HG02970 (cell line): ENCODE data around the gene FAM161A.
"Not testable (repeated sequence)": the region's sequence is repeated elsewhere in the genome, so short reads cannot be mapped to it uniquely, and the experiment has no call there.

Source experiments
- ATAC-seq: cut with Tn5 transposase; IDR thresholded peaks from one replicate; pipeline ENCODE4 v1.9.1; 2021; ENCODE audit warnings: mild to moderate bottlenecking, moderate library complexity, moderate number of reproducible peaks; ENCODE audit not compliant: unreplicated experiment, low FRiP score

FAM161A gene

DNA sequence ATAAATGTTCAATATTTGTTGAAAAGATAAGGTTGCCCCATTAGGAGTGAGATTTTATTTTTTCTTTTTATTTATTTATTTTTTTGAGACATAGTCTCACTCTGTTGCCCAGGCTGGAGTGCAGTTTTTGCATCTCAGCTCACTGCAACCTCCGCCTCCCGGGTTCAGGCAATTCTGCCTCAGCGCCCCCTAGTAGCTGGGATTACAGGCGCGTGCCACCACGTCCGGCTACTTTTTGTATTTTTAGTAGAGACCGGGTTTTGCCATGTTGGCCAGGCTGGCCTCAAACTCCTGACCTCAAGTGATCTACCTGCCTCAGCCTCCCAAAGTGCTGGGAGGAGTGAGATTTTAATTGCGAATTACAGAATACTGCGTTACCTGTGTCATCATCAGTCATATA is 2.6 kb downstream of the FAM161A start:
- ATAC-seq, result not testable (repeated sequence)

DNA sequence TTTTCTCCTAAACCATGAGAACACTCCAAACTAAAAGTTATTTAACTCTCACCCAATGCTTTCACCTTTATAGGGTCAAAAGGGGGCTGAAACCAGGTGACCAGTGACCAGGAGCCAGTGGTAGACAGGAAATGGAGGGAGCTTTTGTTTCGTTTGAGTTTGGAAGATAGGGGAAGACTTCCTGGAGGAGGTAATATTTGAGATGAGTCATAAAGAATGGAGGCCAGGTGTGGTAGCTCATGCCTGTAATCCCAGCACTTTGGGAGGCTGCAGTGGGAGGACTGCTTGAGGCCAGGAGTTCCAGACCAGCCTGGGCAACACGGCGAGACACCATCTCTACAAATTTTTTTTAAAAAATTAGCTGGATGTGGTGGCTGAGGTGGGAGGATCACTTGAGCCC is 8.5 kb downstream of the FAM161A start:
- ATAC-seq, result no peak

DNA sequence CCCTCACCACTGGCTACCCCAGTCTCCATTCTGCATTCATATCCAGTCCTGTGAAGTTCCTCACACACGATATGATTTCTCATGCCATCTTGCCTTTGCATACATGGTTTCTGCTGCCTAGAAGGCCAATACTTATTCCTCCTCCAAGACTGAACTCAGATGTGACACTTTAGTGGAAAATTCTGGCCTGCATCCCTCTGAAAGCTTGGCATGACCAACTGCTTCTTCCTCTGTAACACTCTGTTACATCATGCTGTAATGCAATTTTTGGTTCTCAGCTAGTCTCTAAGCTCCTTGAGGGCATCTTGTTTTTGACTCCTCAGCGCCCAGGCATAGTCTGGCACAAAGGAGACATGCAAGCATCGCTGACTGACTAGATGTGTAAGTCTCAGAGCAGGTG is 12.6 kb downstream of the FAM161A start:
- ATAC-seq, result no peak

GRCh38 chr2:61834893-61835292 is 19.0 kb downstream of the FAM161A start:
- no peak for ATAC-seq

DNA sequence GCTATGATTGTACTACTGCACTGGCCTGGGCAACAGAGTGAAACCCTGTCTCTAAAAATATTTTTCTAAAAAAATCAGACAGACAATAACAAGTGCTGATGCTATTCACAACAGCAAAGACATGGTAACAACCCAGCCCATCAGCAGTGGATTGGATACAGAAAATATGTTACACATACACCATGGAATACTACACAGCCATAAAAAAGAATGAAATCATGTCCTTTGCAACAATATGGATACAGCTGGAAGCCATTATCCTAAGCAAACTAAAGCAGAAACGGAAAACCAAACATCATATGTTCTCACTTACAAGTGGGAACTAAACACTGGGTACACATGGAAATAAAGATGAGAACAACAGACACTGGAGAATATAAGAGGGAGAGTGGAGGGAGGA is 19.9 kb downstream of the FAM161A start:
- no peak for ATAC-seq

DNA sequence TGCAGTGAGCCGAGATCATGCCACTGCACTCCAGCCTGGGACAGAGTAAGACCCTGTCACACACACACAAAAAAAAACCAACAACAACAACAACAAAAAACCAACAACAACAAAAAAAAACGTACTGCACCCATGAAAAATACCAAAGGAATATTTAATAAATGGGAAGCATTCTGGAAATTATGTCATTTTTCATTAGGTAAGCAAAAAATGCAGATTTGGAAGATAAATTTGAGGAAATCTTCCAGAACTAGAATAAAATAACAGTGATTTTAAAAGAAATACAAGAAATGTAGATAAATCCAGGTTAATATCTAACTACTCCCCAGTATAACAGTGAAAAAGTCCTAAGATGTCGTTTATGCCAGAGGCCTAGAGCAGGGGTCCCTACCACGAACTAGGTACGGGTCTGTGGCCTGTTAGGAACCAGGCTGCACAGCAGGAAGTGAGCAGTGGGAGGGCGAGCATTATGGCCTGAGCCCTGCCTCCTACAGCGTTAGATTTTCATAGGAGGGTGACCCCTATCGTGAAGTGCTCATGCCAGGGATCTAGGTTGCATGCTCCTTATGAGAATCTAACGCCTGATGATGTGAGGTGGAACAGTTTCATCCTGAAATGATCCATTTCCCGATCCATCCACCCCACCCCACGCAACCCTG is 21.5 kb downstream of the FAM161A start:
- ATAC-seq, result no peak

DNA sequence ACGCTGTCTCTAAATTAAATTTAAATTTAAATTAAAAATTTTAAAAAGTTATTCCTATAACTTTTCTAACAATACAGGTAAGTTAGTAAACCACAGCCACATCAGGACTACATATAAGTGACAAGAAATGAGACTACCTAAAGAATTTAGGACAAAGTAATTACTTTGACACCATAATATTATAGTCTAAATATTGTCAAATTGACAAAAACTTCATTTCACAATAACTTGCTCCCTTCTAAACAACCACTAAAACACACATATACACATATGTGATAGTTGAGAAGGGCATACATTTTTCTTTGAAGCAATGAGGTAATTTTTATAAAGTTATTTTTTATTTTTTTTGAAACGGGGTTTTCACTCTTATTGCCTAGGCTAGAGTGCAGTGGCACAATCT is 31.6 kb downstream of the FAM161A start:
- ATAC-seq, result no peak

DNA sequence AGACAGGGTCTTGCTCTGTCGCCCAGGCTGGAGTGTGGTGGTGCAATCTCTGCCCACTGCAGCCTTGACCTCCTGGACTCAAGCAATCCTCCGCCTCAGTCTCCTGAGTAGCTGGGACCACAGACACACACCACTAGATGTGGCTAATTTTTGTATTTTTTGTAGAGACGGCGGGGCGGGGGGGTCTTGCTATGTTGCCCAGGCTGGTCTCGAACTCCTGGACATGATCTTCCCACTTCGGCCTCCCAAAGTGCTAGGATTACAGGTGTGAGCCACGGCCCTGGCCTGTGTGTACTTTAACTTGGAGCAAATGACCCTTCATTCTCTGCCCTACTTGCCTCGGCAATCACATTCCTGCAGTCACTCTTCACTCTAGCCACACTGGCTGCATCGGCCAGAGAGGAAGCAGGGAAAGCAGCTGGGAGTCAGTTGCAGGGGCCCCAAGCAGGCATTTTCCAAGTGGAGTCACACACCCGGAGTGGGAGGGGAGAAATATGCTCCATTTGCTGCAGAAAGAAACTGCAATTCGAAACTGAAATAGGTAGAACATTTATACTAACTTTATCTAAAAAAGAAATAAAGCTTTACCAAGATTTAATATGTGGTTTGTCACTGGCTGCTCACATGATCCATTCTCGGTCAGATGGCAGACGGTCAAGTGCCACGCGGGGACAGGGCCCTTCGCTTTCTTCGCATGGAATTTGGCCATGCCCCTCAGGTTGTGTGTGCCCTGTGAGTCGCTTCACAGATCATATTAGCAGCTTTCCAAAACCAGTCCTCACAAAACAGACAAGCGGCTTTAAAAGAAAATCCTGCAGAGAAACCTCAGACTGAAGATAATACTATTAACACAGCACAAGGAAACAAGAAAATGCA is 37.1 kb downstream of the FAM161A start:
- no peak for ATAC-seq

DNA sequence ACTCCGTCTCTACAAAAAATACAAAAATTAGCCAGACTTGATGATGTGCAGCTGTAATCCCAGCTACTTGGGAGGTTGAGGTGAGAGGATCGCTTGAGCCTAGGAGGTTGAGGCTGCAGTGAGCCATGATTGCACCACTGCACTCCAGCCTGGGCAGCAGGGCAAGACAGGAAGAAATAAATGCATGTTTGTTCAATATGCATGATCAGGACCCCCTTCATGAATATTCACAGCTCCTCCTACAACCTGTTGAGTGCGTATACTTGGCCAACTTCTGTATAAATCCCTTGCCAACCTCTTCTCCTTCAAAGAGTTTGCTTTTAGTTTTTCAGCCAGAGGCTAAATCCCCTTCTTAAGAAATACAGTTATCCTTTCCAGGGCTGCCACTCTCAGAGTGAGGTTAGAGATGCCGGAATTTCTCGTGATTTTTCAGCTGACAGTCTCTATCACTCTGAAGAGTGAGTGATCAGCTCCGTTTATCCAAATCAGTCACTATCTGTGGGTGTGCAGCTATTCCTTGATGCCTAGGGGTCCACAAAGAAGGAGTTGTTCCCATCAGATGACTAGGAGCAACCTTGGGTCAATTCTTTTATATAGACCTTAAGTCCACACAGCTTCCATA is 39.2 kb downstream of the FAM161A start:
- ATAC-seq, result no peak

- not testable (repeated sequence) for ATAC-seq
These were observed 40.5 kb downstream of the FAM161A start for GRCh38 chr2:61813314-61813713.

- ATAC-seq, result no peak
These were observed 42.0 kb downstream of the FAM161A start for GRCh38 chr2:61811821-61812220.

GRCh38 chr2:61810203-61810602 is 43.7 kb downstream of the FAM161A start:
- ATAC-seq, result not testable (repeated sequence)

- not testable (repeated sequence) for ATAC-seq
These were observed 45.2 kb downstream of the FAM161A start for GRCh38 chr2:61808693-61809092.

DNA sequence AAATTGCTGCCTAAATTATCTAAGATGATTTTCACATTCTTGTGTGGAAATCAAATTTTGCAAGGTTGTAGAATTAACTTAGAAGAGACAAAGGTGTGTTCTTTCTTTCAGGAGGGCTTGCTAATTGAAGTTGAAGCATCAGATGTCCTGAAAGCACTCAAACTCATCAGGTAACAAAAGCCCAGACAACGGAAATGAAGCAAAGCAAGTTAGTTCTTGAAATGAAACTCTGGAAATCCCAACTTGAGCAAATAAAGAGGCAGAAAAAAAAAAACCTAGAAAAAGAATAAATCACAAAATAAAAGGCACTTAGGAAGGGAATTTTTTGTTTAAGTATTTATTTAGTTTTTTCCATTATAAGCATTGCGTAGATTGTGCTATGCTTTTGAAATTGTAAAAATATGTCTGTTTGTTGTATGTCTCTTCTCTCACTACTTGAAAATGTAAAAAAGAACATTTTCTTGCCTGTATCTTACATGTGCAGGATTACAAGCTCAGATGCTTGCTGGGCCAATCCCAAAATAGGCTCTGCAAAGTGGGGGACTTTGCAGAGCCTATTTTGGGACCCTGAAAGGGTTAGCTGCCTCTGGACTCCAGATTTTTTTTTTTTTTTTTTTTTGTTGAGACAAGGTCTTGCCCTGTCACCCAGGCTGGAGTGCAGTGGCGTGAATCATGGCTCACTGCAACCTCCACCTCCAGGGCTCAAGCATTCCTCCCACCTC is 46.7 kb downstream of the FAM161A start:
- ATAC-seq, result no peak

- no peak for ATAC-seq
These were observed 51.3 kb downstream of the FAM161A start for GRCh38 chr2:61802548-61802947.

- no peak for ATAC-seq
These were observed 54.8 kb downstream of the FAM161A start for GRCh38 chr2:61799099-61799498.

DNA sequence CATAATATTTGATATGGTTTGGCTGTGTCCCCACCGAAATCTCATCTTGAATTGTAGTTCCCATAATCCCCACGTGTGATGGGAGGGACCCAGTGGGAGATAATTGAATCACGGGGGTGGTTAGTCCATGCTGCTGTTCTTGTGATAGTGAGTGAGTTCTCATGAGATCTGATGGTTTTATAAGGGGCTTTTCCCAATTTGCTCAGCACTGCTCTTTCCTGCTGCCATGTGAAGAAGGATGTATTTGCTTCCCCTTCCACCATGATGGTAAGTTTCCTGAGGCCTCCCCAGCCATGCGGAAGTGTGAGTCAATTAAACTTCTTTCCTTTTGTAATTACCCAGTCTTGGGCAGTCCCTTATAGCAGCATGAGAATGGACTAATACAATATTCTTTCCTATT is 56.4 kb downstream of the FAM161A start:
- ATAC-seq, result not testable (repeated sequence)

GRCh38 chr2:61795408-61795807 is 58.5 kb downstream of the FAM161A start:
- no peak for ATAC-seq

DNA sequence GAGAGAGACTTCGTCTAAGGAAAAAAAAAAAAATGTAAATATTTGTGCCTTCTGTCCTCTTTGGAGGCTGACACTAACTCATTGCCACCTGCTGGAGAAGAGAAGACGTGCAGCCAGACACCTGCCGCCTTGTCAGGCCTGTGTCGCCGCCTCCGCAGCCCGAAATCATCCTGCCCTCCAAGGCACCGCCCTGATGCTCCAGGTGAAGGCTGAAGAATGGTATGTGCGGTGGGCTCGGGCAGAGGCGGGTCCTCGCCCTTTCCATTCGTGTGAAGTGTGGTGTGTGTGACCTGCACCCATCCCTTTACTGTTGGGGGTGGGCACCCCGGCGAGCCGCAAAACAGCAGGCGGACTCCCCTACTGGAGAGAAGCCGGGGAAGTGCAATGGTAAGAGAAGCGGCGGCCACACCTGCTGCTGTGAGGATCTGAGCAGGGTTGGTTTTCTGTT is 60.4 kb downstream of the FAM161A start:
- ATAC-seq, result no peak

- ATAC-seq, result no peak
These were observed 61.4 kb downstream of the FAM161A start for GRCh38 chr2:61792355-61792890.
